GM06990 (cell line): ENCODE measurements around the gene RNASET2.
A peak's percentile ranks its signal among the peaks of the same experiment; 100 is the strongest.
"Not testable (repeated sequence)": the region's sequence is repeated elsewhere in the genome, so short reads cannot be mapped to it uniquely, and the experiment has no call there.

Source experiments
- DNase-seq: peaks from one replicate; pipeline ENCODE4 v3.0.0-alpha.2; 2011; ENCODE audit not compliant: insufficient read length; ENCODE audit errors: extremely low read depth
- H3K27me3 ChIP-seq: replicated peaks from 2 replicates; pipeline ENCODE4 v1.6.0; 2011; ENCODE audit warnings: low read length; ENCODE audit not compliant: control insufficient read depth, insufficient read depth
- H3K36me3 ChIP-seq: 2 replicates; pipeline ENCODE4 v1.5.1; 2011; ENCODE audit warnings: low read length; ENCODE audit not compliant: control insufficient read depth, insufficient read depth
- H3K4me3 ChIP-seq: replicated peaks from 2 replicates; pipeline ENCODE4 v1.5.1; 2011; ENCODE audit warnings: low read depth, mild to moderate bottlenecking, control low read depth, low read length
- TF ChIP-seq, protein P1 (sequence below): IDR thresholded peaks from 2 replicates; pipeline ENCODE4 v1.5.1; 2011; ENCODE audit warnings: low read length, control low read depth, mild to moderate bottlenecking, inconsistent platforms; ENCODE audit not compliant: insufficient read depth, poor library complexity, severe bottlenecking

Gene RNASET2

DNA sequence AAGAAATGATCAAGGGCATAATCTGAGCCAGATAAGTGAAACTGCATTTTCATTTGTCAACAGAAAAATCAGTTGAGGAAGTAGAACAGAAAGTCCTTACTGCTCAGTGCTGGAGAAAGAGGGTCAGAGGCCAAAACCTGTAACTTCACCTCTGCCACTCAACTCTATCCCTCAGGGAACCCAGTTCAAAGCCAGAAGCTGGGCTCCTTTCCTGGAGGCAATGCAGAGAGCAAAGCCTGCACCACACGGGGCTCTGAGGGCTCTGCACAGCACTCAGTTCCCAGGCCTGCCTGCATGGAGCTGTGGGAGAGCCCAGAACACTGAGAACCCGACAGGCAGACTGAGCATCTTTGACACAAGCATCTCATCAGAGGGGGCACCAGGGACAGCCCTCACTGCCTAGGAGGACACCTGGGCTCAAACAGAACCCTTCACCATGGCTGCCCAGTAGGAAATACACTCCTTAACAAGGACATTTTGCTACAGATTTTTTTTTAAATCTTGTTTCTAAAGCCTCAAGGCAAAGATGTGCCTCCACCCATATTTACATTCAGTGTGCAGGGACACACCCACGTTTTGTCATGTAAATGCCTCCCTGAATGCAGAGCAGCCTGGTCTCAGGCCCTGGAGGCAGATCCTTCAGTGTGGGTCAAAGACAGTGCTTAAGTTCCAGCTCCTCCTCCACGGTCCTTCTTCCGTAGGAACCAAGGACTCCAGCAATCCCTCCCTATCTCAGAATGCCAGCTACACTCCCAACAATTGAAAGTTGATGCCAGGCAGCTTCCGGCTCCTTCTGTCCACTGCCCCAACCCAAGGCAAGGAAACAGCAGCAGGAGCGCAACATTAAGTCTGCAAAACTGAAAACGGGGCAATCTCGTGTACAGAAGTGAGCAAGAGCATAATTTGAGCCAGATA lies 6.6 kb downstream of the RNASET2 start:
- peak overlapping the region; percentile 47 for H3K4me3 ChIP-seq
- DNase-seq = peak; percentile 48
- no peaks in the 10 kb centered on the region for H3K27me3 ChIP-seq
- peaks cover 17% of the 10 kb centered on the region for H3K36me3 ChIP-seq
- TF ChIP-seq, protein P1, sequence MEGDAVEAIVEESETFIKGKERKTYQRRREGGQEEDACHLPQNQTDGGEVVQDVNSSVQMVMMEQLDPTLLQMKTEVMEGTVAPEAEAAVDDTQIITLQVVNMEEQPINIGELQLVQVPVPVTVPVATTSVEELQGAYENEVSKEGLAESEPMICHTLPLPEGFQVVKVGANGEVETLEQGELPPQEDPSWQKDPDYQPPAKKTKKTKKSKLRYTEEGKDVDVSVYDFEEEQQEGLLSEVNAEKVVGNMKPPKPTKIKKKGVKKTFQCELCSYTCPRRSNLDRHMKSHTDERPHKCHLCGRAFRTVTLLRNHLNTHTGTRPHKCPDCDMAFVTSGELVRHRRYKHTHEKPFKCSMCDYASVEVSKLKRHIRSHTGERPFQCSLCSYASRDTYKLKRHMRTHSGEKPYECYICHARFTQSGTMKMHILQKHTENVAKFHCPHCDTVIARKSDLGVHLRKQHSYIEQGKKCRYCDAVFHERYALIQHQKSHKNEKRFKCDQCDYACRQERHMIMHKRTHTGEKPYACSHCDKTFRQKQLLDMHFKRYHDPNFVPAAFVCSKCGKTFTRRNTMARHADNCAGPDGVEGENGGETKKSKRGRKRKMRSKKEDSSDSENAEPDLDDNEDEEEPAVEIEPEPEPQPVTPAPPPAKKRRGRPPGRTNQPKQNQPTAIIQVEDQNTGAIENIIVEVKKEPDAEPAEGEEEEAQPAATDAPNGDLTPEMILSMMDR = no peak

GRCh38 chr6:166948724-166949123 lies 7.6 kb downstream of the RNASET2 start:
- not testable (repeated sequence) for DNase-seq, H3K27me3 ChIP-seq
- H3K36me3 ChIP-seq = peaks cover 17% of the 10 kb centered on the region

DNA sequence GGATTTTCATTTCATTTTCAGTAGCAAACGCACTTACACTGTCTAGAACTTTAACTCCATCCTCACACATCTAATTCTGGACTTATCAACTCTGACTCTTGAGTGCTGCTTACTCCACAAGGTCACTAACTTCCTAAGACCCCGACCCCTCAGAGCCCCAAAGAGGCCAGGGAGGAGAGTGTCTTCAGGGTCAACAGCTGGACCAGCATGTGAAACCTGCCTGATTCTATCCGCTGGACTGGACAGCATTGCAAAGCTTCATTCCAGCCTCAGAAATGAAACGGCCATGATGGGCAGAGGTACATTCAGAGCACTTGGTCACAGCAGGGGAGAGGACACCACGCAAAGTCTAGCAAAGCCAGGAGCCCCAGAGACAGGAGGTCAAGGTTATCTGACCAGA lies 9.1 kb downstream of the RNASET2 start:
- H3K4me3 ChIP-seq = no peak overlapping the region
- no peak for DNase-seq
- peaks cover 21% of the 10 kb centered on the region for H3K36me3 ChIP-seq
- H3K27me3 ChIP-seq = no peaks in the 10 kb centered on the region
- TF ChIP-seq, protein P1 = no peak

More at GRCh38 chr6:166948724-166949123, 7.6 kb downstream of the RNASET2 start:
- not testable (repeated sequence) for H3K4me3 ChIP-seq

DNA sequence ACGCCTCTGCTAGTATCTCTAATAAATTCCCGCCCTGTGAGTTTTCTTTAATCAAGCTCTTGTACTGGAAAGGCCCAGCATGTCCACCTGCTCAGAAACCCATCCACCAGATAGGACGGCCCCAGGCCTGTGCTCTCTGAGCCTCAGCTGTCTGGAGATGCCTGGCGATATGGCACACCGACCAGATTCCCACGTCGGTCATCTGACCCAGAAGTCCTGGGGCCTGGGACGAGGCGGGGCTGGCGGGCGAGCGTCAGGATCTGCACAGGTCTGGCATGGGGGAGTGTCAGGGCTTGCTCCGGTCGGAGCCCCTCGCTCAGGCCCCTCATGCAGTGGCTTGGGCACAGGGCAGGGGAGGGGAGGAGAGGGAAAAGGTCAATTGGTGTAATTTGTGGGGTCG lies 10.2 kb downstream of the RNASET2 start:
- TF ChIP-seq, protein P1 = no peak
- H3K36me3 ChIP-seq = peaks cover 20% of the 10 kb centered on the region
- H3K27me3 ChIP-seq = no peaks in the 10 kb centered on the region
- no peak for DNase-seq
- H3K4me3 ChIP-seq = no peak overlapping the region

DNA sequence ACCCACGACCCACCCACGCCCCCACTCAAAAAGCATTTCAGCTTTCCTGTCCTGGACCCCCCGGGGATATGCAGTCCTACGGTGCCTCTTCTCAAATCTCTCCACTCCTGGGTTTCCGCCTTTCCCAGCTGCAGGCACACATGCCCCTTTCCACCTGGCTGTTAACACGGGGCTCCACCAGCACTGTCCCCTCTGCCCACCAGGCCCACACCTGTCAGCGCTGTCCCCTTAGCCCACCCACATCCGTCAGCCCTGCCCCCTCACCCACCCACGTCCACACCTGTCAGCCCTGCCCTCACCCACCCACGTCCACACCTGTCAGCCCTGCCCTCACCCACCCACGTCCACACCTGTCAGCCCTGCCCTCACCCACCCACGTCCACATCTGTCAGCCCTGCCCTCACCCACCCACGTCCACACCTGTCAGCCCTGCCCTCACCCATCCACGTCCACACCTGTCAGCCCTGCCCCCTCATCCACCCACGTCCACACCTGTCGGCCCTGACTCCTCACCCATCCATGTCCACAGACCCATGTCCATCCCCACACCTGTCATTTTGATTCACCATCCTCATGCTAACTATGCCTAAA lies 11.6 kb downstream of the RNASET2 start:
- Histone ChIP-seq H3K36me3 (peaks cover 25% of the 10 kb centered on the region), H3K27me3 (no peaks in the 10 kb centered on the region), H3K4me3 (no peak overlapping the region)
- DNase-seq = no peak
- TF ChIP-seq, protein P1 = no peak

- peaks cover 36% of the 10 kb centered on the region for H3K36me3 ChIP-seq
These were observed 13.8 kb downstream of the RNASET2 start for GRCh38 chr6:166942393-166943168.

More at GRCh38 chr6:166942393-166943168, 13.8 kb downstream of the RNASET2 start:
- DNase-seq = no peak
- Histone ChIP-seq H3K4me3 (no peak overlapping the region), H3K27me3 (no peaks in the 10 kb centered on the region)
- TF ChIP-seq, protein P1 = no peak
